HG03108 (cell line): ENCODE measurements around the gene BICDL2.
A peak's percentile ranks its signal among the peaks of the same experiment; 100 is the strongest.
"Not testable (repeated sequence)": the region's sequence is repeated elsewhere in the genome, so short reads cannot be mapped to it uniquely, and the experiment has no call there.

Experiments used
- ATAC-seq: cut with Tn5 transposase; IDR thresholded peaks from one replicate; pipeline ENCODE4 v1.9.1; 2021; ENCODE audit warnings: moderate library complexity; ENCODE audit not compliant: unreplicated experiment

BICDL2 gene

DNA sequence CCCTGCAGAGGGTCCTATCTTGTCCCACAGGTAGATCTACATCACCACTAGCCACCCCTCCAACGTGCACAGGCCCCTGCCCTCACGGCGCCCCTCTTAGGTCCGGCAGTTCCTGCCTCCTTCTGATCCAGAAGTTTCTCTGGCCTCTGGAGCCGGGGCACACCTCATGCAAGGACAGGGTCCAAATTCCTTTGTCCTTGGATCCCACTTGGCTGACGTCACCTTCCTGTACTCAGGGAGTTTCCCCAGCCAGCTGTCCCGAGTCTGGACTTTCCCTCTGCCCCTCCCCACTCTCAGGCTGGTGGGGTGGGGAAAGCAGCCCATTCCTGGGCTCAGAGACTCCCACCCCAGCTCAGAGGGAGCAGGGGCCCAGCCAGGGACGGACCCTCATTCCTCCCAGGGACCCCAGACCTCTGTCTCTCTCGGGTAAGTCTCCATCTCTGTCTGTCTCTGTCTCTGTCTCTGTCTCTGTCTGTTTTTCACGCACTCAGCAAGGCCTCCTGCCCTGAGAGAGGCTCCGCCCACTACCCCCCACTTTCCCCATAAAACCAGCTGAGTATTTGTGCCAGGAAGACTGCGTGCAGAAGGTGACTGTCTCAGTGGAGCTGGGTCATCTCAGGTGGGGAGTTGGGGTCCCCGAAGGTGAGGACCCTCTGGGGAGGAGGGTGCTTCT lies 28.5 kb upstream of the BICDL2 start, which contains the start of gene IL32:
TSS of gene IL32 (plus strand) at position 572 of the 673 bp plus-strand sequence. CDS start 172 bp downstream, outside the sequence.
- ATAC-seq: no peak

- no peak for ATAC-seq
These were observed 27.1 kb upstream of the BICDL2 start for GRCh38 chr16:3063625-3064386.

DNA sequence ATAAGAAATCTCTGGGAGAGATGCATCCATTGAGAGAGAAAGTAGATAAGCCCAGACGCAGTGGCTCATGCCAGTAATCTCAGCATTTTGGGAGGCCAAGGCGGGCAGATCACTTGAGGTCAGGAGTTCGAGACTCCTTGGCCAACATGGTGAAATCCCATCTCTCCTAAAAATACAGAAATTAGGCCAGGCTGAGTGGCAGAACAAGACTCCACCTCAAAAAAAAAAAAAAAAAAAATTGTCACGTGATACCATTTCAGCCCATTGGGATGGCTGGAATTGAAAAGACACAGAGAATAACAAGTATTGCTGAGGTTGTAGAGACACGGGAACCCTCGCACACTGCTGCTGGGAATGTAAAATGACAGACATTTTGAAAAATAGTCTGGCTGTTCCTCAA lies 25.8 kb upstream of the BICDL2 start:
- ATAC-seq: no peak

DNA sequence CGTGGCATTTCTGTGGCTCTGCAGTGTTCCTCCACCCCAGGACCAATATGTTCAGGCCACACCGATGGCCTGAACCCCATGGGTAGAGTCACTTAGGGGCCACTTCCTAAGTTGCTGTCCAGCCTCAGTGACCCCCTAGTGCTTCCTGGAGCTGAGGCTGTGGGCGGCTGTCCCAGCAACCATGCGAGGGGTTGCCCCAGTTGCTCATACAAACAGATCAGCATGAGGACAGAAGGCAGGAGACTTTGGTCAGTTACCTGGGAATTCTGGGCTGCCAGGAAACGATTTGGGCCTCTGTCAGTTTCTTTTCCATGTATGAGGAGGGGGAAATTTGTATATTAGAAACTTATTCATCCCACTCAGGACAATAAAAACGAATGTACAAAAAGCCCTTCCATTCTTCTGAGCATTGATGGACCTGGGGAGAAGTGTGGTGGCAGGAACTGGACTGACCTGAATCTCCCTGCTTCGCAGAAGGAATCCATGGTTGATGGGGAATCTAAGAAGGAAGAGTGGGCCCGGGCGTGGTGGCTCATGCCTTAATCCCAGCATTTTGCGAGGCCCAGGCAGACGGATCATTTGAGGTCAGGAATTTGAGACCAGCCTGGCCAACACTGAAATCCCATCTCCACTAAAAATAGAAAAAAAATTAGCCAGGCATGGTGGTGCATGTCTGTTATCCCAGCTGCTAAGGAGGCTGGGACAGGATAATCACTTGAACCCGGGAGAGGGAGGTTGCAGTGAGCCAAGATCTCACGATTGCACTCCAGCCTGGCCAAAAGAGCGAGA lies 23.8 kb upstream of the BICDL2 start:
- ATAC-seq: no peak

- ATAC-seq: no peak
These were observed 23.0 kb upstream of the BICDL2 start for GRCh38 chr16:3059723-3060242.

DNA sequence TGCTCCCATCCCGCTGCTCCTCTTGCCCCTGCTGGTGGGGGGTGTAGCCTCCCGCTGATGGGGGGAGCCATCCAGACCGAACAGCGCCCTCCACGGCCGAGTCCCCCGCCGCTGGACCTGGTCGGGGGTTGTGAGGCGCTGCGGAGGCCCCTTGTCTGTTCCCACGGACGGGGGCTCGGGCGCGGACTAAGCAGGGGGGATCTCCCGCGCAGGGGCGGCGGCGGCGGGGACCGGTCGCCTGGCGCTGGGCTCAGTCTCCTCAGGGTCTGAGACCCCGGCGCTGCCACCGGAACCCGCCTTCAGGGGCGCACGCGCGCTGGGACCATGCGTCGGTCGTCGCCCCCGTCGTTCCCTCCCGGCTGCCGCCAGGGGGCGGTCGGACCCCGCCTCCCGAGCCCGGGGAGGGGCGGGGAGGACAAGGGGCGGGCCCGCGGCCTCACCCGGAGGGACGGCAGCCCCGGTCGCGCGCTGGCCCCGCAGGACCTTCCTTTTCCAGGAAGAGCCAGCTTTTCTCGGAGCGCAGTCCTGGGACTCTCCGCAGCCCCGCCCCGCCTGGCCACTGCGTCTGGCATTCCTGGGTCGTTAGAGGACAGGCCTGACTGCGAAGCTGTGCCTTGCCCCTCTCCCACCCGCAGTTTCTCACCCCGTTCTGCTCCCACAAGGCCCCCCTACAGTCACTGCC lies 22.4 kb upstream of the BICDL2 start:
- ATAC-seq: peak; percentile 76

GRCh38 chr16:3058139-3059030 lies 21.6 kb upstream of the BICDL2 start:
- ATAC-seq: peak; percentile 29

- no peak for ATAC-seq
These were observed 20.7 kb upstream of the BICDL2 start for GRCh38 chr16:3057181-3058138.

GRCh38 chr16:3056336-3057180 lies 19.8 kb upstream of the BICDL2 start:
- no peak for ATAC-seq

DNA sequence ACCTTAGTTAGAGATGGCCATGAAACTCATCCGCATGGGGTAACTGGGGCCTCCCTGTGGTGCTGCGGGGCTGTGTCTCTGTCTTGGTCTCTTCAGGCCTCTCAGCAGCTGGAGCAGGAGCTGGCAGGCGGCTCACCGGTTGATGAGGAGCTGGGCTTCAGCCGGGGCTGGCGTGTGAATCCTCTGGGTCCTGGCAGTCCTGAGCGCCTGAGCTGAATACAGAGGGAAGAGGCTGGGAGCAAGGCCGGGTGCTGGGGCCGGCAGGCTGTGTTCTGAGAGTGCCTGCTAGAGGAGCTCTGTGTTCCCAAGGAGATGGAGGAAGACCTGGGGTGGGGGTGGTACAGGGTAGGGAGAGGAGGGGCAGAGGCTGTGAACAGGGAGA lies 19.0 kb upstream of the BICDL2 start:
- not testable (repeated sequence) for ATAC-seq

- no peak for ATAC-seq
These were observed 18.4 kb upstream of the BICDL2 start for GRCh38 chr16:3054965-3055733.

DNA sequence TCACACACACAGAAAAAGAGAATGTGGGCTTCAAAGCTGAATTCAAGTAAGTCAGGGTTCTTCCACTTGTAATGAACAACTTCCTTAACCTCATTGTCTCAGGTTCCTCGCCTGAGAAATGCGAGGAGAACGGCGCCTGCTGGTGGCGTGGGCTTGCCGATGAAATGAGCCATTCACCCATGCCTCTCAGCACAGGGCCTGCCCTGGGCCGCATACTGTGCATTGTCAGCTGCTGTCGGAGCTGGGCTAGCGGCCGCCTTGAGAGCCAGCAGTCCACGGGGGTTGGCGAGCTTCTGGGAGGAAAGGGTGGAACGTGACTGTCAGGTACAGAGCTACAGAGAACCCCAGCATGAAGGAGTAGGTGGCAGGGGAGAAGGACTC lies 16.6 kb upstream of the BICDL2 start:
- not testable (repeated sequence) for ATAC-seq

DNA sequence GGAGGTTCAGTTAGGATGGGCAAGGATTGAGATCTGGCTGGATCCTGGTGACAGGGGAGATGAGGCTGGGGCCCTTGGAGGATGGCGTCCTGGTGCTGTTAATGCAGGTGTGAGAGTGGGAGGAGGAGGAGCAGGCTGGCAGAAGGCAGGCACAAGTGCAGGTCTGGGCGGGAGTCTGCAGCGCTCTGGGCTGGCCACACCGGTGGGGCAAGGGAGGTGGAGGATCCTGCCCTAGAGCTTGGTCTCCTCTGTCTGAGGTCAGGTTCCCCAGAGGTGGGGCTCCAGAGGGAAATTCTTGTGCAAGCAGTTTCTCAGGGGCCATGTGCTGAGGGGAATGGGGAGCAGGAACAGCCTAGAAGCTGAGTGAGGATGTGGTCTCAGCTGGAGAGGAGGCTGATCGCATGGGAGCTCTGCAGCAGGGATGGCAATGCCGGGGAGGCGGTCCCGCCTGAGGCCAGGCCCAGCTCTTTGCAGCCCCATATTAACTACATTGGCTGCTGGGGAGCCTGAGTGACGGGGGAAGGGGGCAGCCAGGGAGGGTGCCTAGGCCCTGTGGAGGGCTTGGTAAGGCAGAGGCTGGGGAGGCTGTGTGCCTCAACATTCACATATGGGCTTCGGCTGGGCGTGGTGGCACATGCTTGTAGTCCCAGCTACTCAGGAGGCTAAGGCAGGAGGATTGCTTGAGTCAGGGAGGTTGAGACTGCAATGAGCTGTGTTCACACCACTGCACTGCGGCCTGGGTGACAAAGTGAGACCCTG lies 16.0 kb upstream of the BICDL2 start:
- ATAC-seq: not testable (repeated sequence)

DNA sequence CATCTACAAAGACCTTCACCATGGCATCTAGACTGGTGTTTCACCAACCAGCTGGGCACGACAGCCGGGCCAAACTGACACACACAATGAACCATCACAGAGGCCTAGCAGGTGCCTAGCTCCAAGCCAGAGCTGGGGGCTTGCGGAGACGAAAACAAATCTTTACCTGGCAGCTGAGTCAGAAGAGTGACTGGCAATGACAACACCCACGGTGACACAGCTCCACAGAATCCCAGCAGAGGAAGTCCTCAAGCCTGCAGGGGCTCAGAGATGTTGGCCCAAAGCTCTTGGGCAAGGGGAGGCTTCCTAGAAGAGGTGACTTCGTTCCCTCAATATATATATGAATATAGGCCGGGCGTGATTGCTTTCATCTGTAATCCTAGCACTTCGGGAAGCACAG lies 14.8 kb upstream of the BICDL2 start:
- ATAC-seq: no peak

DNA sequence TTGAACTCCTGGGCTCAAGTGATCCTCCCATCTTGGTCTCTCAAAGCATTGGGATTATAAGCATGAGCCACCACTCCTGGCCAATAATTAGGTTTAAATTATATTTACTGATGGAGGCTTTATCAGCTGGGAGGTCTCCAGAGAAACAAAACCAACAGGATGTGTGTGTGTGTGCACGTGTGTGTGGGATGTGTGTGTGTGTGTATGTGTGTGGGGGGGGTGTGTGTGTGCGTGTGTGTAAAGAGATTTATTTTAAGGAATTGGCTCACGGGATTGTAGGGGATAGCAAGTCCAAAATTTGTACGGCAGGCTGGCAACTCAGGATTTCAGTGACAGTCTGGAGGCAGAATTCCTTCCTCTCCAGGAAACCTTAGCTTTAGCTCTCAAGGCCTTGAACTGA lies 14.3 kb upstream of the BICDL2 start:
- no peak for ATAC-seq

DNA sequence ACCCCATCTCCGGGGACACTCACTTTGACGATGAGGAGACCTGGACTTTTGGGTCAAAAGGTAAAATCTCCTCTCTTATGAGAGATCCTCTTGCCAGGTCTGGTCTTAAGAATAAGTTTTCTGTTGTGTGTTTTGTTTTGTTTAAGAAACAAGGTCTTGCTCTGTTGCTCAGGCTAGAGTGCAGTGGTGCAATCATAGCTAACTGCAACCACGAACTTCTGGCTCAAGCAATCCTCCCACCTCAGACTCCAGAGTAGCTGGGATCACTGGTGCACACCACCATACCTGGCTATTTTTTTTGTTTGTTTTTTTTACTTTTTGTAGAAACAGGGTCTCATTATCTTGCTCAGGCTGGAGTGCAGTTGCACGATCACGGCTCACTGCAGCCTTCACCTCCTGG lies 13.7 kb upstream of the BICDL2 start:
- ATAC-seq: no peak
